Measurements from ENCODE around the gene NELFE.
"Not testable (repeated sequence)": the region's sequence is repeated elsewhere in the genome, so short reads cannot be mapped to it uniquely, and the experiment has no call there.

Gene NELFE

DNA sequence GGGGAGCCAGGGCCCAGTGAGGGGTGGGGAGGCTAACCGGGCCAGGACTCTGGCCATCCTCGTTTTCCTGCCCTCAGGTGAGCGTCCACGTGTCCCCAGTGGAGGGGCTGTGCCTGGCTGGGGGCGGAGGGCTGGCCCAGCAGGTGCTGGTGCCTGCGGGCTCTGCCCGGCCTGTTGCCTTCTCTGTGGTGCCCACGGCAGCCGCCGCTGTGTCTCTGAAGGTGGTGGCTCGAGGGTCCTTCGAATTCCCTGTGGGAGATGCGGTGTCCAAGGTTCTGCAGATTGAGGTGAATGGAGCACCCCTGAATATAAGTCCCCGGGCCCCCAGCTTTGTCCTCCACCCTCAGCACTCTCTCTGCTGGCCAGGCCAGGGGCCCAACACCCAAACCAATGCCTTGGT, 35.6 kb upstream of the NELFE start:
- not testable (repeated sequence) for H3K4me3 ChIP-seq (ENCODE audit: low read depth, low read length); H3K4me1 ChIP-seq (ENCODE audit: control insufficient read depth, insufficient read depth, low read length, unreplicated experiment); H3K27me3 ChIP-seq (ENCODE audit: insufficient read depth, low read length); H3K36me3 ChIP-seq (ENCODE audit: insufficient read depth, low read length); H3K27ac ChIP-seq (ENCODE audit: low read depth, low read length); H2AFZ ChIP-seq (ENCODE audit: low read length, unreplicated experiment); H3K79me2 ChIP-seq (ENCODE audit: control insufficient read depth, insufficient read depth, low read length, unreplicated experiment)

DNA sequence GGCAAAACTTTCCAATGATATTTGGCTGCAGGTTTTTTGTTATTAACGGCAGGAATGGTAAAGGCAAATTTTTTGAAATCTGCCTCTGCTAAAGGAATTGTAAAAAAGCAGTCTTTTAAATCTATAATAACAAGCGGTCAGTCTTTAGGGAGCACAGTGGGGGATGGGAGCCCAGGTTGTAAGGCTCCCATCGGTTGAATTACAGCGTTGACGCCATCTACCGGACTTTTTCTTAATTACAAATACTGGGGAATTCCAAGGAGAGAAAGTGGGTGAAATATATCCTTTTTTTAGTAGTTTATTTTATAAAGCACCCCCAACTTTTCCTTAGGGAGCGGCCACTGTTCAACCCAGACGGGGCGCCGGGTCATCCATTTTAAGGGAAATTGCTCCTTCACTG, 30.6 kb upstream of the NELFE start:
- H3K36me3 ChIP-seq (ENCODE audit: insufficient read depth, low read length); H3K27me3 ChIP-seq (ENCODE audit: insufficient read depth, low read length); H3K27ac ChIP-seq (ENCODE audit: low read depth, low read length); H3K4me3 ChIP-seq (ENCODE audit: low read depth, low read length); H3K4me1 ChIP-seq (ENCODE audit: control insufficient read depth, insufficient read depth, low read length, unreplicated experiment); H2AFZ ChIP-seq (ENCODE audit: low read length, unreplicated experiment); H3K79me2 ChIP-seq (ENCODE audit: control insufficient read depth, insufficient read depth, low read length, unreplicated experiment): not testable (repeated sequence)

DNA sequence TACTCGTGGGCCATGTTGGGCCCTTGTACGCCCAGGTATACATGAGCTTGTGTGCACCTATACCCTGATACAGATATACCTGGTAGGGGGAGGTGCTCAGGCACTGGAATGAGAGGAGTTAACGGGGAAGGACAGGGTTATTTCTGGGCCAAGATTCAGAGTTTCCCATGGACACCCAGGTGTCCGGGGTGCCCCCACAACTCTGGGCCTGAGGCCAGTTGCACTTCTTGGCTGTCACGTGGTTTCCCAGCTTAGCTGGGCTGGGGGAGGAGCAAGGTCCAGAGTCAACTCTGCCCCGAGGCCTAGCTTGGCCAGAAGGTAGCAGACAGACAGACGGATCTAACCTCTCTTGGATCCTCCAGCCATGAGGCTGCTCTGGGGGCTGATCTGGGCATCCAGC, 23.0 kb upstream of the NELFE start, which contains the start of gene C4A:
C4A (plus strand) TSS at position 314 of the 400 bp plus-strand sequence; CDS start at position 365, 51 bp downstream.
- not testable (repeated sequence) for H3K27me3 ChIP-seq (ENCODE audit: insufficient read depth, low read length); H3K27ac ChIP-seq (ENCODE audit: low read depth, low read length); H3K4me1 ChIP-seq (ENCODE audit: control insufficient read depth, insufficient read depth, low read length, unreplicated experiment); H3K79me2 ChIP-seq (ENCODE audit: control insufficient read depth, insufficient read depth, low read length, unreplicated experiment); H3K4me3 ChIP-seq (ENCODE audit: low read depth, low read length); H3K36me3 ChIP-seq (ENCODE audit: insufficient read depth, low read length); H2AFZ ChIP-seq (ENCODE audit: low read length, unreplicated experiment)

DNA sequence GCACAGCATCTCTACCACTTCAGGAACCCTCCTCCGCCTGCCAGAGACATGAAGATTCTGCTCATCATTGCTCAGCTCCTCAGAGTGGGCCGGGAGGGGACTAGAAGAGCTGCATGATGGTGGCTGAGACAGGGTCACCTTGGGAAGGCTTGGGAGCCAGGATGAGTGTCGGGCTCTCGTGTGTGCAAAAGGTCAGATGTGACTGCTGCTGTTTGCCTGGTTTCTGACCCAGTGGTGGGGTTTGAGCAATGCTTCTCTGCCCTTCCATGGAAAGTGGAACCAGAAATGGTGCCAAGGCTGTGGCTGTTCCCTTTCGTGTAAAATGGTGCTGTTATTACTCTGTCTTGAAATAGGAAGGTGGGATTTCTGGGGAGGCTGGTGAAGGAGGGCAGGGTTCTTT, 22.2 kb upstream of the NELFE start:
- H2AFZ ChIP-seq (ENCODE audit: low read length, unreplicated experiment); H3K27me3 ChIP-seq (ENCODE audit: insufficient read depth, low read length); H3K4me1 ChIP-seq (ENCODE audit: control insufficient read depth, insufficient read depth, low read length, unreplicated experiment); H3K79me2 ChIP-seq (ENCODE audit: control insufficient read depth, insufficient read depth, low read length, unreplicated experiment); H3K4me3 ChIP-seq (ENCODE audit: low read depth, low read length); H3K36me3 ChIP-seq (ENCODE audit: insufficient read depth, low read length); H3K27ac ChIP-seq (ENCODE audit: low read depth, low read length): not testable (repeated sequence)

DNA sequence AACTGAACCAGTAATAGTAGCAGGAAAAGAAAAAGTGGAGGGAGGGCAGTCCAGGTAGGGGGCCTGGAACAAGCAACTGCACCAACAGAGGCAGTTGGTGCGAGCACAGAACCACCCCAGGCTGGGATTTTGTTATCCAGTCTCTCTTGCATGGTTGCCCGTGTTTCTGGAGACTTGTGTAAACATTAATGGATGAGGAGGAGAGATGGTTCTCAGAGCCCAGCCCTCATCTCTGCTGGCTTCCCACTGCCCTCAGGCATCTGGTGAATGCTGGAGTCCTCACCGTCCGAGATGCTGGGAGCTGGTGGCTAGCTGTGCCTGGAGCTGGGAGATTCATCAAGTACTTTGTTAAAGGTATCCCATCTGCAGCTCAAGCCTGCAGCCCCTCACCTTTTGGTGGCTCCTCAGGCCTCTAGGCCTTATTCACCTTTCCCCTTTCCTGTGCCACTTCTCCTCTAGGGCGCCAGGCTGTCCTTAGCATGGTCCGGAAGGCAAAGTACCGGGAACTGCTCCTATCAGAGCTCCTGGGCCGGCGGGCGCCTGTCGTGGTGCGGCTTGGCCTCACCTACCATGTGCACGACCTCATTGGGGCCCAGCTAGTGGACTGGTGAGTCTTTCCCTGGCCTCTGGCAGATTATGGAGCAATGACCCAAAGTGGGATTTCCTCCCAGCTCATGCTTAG, 21.6 kb upstream of the NELFE start:
- not testable (repeated sequence) for H2AFZ ChIP-seq (ENCODE audit: low read length, unreplicated experiment); H3K27ac ChIP-seq (ENCODE audit: low read depth, low read length); H3K4me1 ChIP-seq (ENCODE audit: control insufficient read depth, insufficient read depth, low read length, unreplicated experiment); H3K27me3 ChIP-seq (ENCODE audit: insufficient read depth, low read length); H3K4me3 ChIP-seq (ENCODE audit: low read depth, low read length); H3K36me3 ChIP-seq (ENCODE audit: insufficient read depth, low read length); H3K79me2 ChIP-seq (ENCODE audit: control insufficient read depth, insufficient read depth, low read length, unreplicated experiment)

DNA sequence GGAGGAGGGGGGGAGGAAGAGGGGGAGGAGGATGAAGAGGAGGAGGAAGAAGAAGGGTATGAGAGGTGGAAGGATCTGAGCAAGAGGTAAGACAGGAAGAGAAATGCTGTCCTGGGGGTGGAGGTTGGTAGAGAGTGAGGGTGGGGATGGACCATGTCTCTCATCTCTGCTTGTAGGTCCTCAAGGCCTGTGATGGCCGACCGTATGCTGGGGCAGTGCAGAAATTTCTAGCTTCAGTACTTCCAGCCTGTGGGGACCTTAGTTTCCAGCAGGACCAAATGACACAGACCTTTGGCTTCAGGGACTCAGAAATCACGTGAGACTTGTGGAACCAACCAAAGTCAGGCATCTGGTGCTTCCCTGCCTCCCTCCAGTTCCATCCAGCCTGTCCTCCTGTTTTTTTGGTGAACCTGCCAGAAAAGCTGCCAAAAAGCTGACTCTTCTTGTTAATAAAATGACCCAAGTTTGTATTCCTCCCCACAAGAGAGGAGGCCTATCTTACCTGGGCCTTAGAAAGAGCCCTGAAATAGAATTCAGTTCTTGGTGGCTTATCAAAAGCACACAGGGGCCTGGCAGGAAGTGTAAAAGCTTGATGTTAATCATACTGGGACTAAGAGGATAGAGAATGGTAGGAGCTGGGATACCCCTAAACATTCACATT, 20.6 kb upstream of the NELFE start:
- no peak overlapping the region for H3K27ac ChIP-seq (ENCODE audit: low read depth, low read length)
- H3K4me1 ChIP-seq (ENCODE audit: control insufficient read depth, insufficient read depth, low read length, unreplicated experiment), result no peaks in the 10 kb centered on the region
- H3K36me3 ChIP-seq (ENCODE audit: insufficient read depth, low read length), result no peaks in the 10 kb centered on the region
- H2AFZ ChIP-seq (ENCODE audit: low read length, unreplicated experiment), result no peak overlapping the region
- H3K79me2 ChIP-seq (ENCODE audit: control insufficient read depth, insufficient read depth, low read length, unreplicated experiment), result no peaks in the 10 kb centered on the region
- H3K4me3 ChIP-seq (ENCODE audit: low read depth, low read length), result no peak overlapping the region
- H3K27me3 ChIP-seq (ENCODE audit: insufficient read depth, low read length), result no peaks in the 10 kb centered on the region

DNA sequence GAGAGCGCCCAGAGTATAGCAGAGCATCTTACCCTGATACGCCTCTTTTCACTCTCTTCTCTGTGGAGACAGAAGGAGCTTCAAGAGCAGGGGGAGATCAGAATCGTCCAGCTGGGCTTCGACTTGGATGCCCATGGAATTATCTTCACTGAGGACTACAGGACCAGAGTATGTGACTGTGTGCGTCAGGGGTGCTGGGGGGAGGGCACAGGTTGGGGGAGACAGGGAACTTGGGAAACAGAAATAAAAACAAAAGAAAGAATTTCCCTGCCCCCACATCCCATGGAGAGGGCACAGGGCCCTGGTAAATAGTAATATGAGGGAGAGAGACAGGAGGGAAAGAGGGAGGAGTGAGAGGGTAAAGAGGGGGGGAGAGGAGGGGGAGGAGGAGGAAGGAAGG, 20.1 kb upstream of the NELFE start:
- H2AFZ ChIP-seq (ENCODE audit: low read length, unreplicated experiment), result no peak overlapping the region
- no peak overlapping the region for H3K4me3 ChIP-seq (ENCODE audit: low read depth, low read length)
- H3K79me2 ChIP-seq (ENCODE audit: control insufficient read depth, insufficient read depth, low read length, unreplicated experiment), result no peaks in the 10 kb centered on the region
- peaks cover 1% of the 10 kb centered on the region for H3K4me1 ChIP-seq (ENCODE audit: control insufficient read depth, insufficient read depth, low read length, unreplicated experiment)
- no peak overlapping the region for H3K27ac ChIP-seq (ENCODE audit: low read depth, low read length)
- H3K27me3 ChIP-seq (ENCODE audit: insufficient read depth, low read length), result no peaks in the 10 kb centered on the region
- no peaks in the 10 kb centered on the region for H3K36me3 ChIP-seq (ENCODE audit: insufficient read depth, low read length)

DNA sequence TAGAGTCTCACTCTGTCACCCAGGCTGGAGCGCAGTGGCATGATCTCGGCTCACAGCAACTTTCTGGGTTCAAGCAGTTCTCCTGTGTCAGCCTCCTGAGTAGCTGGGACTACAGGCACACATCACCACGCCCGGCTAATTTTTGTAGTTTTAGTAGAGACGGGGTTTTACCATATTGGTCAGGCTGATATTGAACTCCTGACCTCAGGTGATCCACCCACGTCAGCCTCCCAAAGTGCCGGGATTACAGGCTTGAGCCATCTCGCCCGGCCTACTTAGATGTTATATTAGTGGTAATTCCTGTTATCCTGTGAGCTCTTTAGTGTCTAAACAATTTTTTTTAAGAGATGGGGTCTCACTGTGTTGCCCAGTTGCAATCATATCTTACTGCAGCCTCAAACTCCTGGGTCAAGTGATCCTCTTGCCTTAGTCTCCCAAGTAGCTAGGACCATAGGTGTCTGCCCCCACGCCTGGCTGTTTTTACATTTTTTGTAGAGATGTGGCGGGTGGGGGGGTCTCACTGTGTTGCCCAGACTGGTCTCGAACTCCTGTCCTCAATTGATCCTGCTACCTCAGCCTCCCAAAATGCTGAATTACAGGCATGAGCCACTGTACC, 19.2 kb upstream of the NELFE start:
- Histone ChIP-seq H3K4me1 (ENCODE audit: control insufficient read depth, insufficient read depth, low read length, unreplicated experiment) (peaks cover 10% of the 10 kb centered on the region), H3K79me2 (ENCODE audit: control insufficient read depth, insufficient read depth, low read length, unreplicated experiment) (peaks cover 9% of the 10 kb centered on the region)

DNA sequence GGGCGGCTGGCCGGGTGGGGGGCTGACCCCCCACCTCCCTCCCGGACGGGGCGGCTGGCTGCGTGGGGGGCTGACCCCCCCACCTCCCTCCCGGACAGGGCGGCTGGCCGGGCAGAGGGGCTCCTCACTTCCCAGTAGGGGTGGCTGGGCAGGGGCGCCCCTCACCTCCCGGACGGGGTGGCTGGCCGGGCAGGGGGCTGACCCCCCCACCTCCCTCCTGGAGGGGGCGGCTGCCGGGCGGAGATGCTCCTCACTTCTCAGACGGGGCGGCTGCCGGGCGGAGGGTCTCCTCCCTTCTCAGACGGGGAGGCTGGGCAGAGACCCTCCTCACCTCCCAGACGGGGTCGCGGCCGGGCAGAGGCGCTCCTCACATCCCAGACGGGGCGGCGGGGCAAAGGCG, 17.3 kb upstream of the NELFE start:
- H3K79me2 ChIP-seq (ENCODE audit: control insufficient read depth, insufficient read depth, low read length, unreplicated experiment), result peaks cover 19% of the 10 kb centered on the region
- not testable (repeated sequence) for H3K36me3 ChIP-seq (ENCODE audit: insufficient read depth, low read length); H3K4me3 ChIP-seq (ENCODE audit: low read depth, low read length); H3K27me3 ChIP-seq (ENCODE audit: insufficient read depth, low read length); H2AFZ ChIP-seq (ENCODE audit: low read length, unreplicated experiment); H3K27ac ChIP-seq (ENCODE audit: low read depth, low read length)
- peaks cover 11% of the 10 kb centered on the region for H3K4me1 ChIP-seq (ENCODE audit: control insufficient read depth, insufficient read depth, low read length, unreplicated experiment)

More for the DNA sequence above, 19.2 kb upstream of the NELFE start:
- no peaks in the 10 kb centered on the region for H3K27me3 ChIP-seq (ENCODE audit: insufficient read depth, low read length)
- no peak overlapping the region for H3K27ac ChIP-seq (ENCODE audit: low read depth, low read length)
- no peaks in the 10 kb centered on the region for H3K36me3 ChIP-seq (ENCODE audit: insufficient read depth, low read length)
- no peak overlapping the region for H3K4me3 ChIP-seq (ENCODE audit: low read depth, low read length)
- H2AFZ ChIP-seq (ENCODE audit: low read length, unreplicated experiment), result no peak overlapping the region

DNA sequence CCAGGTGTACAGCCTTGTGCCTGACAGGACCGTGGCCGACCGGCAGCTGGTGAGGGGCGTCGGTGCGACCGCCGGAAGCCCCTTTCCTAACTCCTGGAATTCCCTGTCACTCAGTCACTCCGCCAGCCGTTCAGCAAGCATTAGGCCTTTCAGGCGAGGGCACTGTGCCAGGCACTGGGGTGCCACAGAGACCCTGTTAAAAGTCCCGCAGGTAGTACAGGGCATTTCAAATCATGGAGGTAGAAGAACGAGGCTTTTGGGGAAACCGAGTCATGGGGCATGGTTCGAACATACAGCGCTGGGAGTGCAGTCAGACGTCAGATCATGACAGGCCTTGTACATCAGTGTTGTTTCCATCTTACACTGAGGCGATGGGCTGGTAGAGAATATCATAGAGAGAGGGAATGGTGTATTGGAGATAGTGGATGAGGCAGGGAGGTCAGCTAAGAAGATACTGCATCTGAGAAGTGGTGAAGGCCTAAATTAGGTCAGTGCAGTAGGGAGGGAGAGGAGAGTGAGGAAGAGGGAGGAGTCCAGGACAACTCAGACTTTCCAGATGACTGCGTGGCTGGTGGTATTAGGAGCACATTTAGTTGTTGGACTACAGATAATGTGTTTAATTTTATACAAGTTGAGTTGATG, 14.1 kb upstream of the NELFE start:
- Histone ChIP-seq H2AFZ (ENCODE audit: low read length, unreplicated experiment) (peak overlapping the region; percentile 4), H3K27ac (ENCODE audit: low read depth, low read length) (peak overlapping the region; percentile 90), H3K79me2 (ENCODE audit: control insufficient read depth, insufficient read depth, low read length, unreplicated experiment) (peaks cover 27% of the 10 kb centered on the region), H3K4me3 (ENCODE audit: low read depth, low read length) (peak overlapping the region; percentile 89), H3K4me1 (ENCODE audit: control insufficient read depth, insufficient read depth, low read length, unreplicated experiment) (peaks cover 27% of the 10 kb centered on the region), H3K36me3 (ENCODE audit: insufficient read depth, low read length) (no peaks in the 10 kb centered on the region), H3K27me3 (ENCODE audit: insufficient read depth, low read length) (no peaks in the 10 kb centered on the region)

Data from ACC112 (cell line).